Progenitor cell of endocrine pancreas (in vitro differentiated cells): Measurements from ENCODE around the gene AMZ1. TPM values are rescaled to one million over a fixed set of nuclear protein-coding genes. Genes with fewer than 3 reads are reported as not detected.
A peak's percentile ranks its signal among the peaks of the same experiment; 100 is the strongest.

Experiments
- DNase-seq: peaks from one replicate; pipeline ENCODE4 v3.0.0; 2021; ENCODE audit warnings: low spot score; ENCODE audit not compliant: unreplicated experiment
- H3K27ac Mint-ChIP-seq: 2 replicates; pipeline ENCODE4 v1.8.0; 2021; ENCODE audit warnings: mild to moderate bottlenecking, moderate library complexity, mixed read lengths
- H3K27me3 Mint-ChIP-seq: 2 replicates; pipeline ENCODE4 v1.8.0; 2021; ENCODE audit warnings: mixed read lengths
- H3K36me3 Mint-ChIP-seq: 2 replicates; pipeline ENCODE4 v1.8.0; 2022; ENCODE audit warnings: mixed read lengths; ENCODE audit not compliant: insufficient read depth
- H3K4me1 Mint-ChIP-seq: 2 replicates; pipeline ENCODE4 v1.8.0; 2021; ENCODE audit warnings: low read depth, mixed read lengths
- H3K4me3 Mint-ChIP-seq: 2 replicates; pipeline ENCODE4 v1.8.0; 2021; ENCODE audit warnings: low read depth, mild to moderate bottlenecking, moderate library complexity, mixed read lengths
- H3K9me3 Mint-ChIP-seq: 2 replicates; pipeline ENCODE4 v1.8.0; 2021; ENCODE audit warnings: low read depth, mixed read lengths
- CTCF ChIP-seq: fragments of 200-600 bp; sonication (generic); IDR thresholded peaks from one replicate; pipeline ENCODE4 v1.5.0; 2021; ENCODE audit warnings: antibody characterized with exemption, mild to moderate bottlenecking; ENCODE audit not compliant: unreplicated experiment
- total RNA-seq: library from RNA; stranded (reverse); gene quantifications from 2 replicates; pipeline ENCODE4 v1.2.1, GENCODE V29; 2021

The AMZ1 gene
- total RNA-seq, 1 donor from 2014 or later: 0.19 TPM

GRCh38 chr7:2732388-2732787, 44.4 kb downstream of the AMZ1 start:
- Mint-ChIP-seq H3K27ac (peak overlapping the region; percentile 39), H3K4me3 (no peak overlapping the region), H3K9me3 (no peaks in the 10 kb centered on the region), H3K27me3 (no peaks in the 10 kb centered on the region), H3K36me3 (peaks cover 31% of the 10 kb centered on the region), H3K4me1 (peaks cover 10% of the 10 kb centered on the region)
- DNase-seq: no peak
- TF ChIP-seq CTCF: no peak

DNA sequence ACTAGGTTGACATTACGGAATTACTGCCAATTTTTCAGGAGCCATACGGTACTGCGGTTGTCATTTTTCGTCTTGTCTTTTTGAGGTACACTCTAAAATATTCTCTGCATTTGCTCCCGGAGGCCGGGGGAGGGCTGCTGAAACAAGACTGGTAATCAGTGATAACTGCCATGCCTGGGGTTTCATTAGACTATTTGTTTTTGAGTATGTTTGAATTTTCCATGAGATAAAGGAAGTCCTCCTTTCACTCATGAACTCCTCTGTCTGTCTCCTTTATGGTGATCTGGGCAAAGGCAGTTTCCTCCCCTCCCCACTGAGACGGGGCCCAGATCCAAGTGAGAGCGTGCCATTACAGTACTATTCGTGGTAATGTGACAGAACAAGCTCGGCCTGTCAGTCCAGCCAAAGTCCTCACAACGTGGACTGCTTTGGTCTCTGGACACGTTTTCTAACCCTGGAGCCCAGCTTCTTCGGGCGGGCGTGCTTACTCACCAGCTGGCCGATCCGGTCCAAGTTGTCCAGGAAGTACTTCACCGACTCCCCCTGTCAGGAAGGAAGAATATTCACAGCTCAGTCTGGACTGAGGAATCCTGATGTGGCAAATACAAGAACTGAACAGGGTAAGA, 45.1 kb downstream of the AMZ1 start:
- DNase-seq: no peak
- Mint-ChIP-seq H3K27me3 (no peaks in the 10 kb centered on the region), H3K36me3 (peaks cover 31% of the 10 kb centered on the region), H3K27ac (peak overlapping the region; percentile 42), H3K4me3 (no peak overlapping the region), H3K4me1 (peaks cover 10% of the 10 kb centered on the region), H3K9me3 (no peaks in the 10 kb centered on the region)
- no peak for TF ChIP-seq CTCF

DNA sequence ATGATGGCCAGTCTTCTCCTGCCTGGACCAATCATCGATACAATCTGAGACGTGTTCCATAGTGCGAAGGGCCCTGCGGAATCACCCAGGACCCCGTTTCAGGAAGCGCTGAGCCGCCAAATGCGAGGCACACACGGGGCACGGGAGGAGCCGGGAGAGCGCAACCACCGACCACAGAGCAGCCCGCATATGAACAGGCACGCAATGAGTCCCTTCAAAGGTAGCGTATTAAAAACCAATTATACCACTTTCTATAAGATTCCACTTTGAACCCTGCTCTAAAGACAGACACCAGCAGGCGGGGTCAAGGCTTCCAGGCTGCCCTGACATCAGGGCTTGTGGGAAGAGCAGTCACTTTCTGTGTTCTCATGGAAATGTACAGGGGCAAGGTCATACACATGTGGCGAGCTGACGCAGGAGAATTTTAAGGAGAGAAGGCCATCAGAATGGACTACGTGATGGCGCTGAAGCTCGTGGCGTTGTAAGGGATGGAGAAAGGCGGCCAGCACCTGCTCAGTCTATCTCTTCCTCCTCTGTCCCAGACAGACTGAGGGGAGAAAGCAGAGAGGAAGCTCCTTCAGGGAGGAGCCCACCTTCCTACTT, 46.2 kb downstream of the AMZ1 start:
- H3K27ac Mint-ChIP-seq: no peak overlapping the region
- no peak for TF ChIP-seq CTCF
- no peak for DNase-seq
- H3K4me3 Mint-ChIP-seq: no peak overlapping the region
- peaks cover 24% of the 10 kb centered on the region for H3K36me3 Mint-ChIP-seq
- H3K27me3 Mint-ChIP-seq: no peaks in the 10 kb centered on the region
- H3K9me3 Mint-ChIP-seq: no peaks in the 10 kb centered on the region
- H3K4me1 Mint-ChIP-seq: peaks cover 10% of the 10 kb centered on the region

- Mint-ChIP-seq H3K9me3 (no peaks in the 10 kb centered on the region), H3K27ac (no peak overlapping the region), H3K27me3 (no peaks in the 10 kb centered on the region), H3K4me3 (no peak overlapping the region), H3K36me3 (peaks cover 20% of the 10 kb centered on the region), H3K4me1 (peaks cover 7% of the 10 kb centered on the region)
- DNase-seq: no peak
- TF ChIP-seq CTCF: no peak
Observed at GRCh38 chr7:2734751-2735571, 47.0 kb downstream of the AMZ1 start.

GRCh38 chr7:2735744-2736143, 47.7 kb downstream of the AMZ1 start:
- Mint-ChIP-seq H3K36me3 (peaks cover 18% of the 10 kb centered on the region), H3K4me3 (no peak overlapping the region), H3K27me3 (no peaks in the 10 kb centered on the region), H3K4me1 (peaks cover 5% of the 10 kb centered on the region), H3K27ac (no peak overlapping the region), H3K9me3 (no peaks in the 10 kb centered on the region)
- no peak for TF ChIP-seq CTCF
- no peak for DNase-seq
